ENCODE results near the gene LRRC2. TPM values are rescaled to one million over a fixed set of nuclear protein-coding genes. Genes with fewer than 3 reads are reported as not detected.

Gene LRRC2
- total RNA-seq, 2 donors from 2014 or later, result 0.42 to 0.52 TPM

DNA sequence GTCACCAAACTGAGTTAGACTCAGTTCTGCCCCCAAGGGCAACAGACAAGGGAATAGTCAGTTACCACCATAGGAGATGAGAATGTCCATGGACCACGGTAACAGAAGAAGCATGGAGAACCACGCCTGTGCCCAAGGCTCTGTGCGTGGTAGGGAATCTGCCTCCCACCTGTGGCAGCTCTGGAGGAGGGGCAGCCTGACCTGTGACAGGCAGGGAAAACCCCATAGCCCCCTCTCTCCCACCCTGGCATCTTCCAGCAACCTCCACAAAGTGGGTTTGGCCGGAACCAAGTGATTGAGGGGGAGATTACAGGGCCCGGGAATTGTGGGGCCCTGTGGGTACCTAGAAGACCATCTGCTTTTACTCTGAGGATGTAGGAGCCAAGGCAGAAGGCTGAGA, 87.1 kb downstream of the LRRC2 start:
- H3K9me3 ChIP-seq (ENCODE audit: control insufficient read depth, low read length, poor library complexity, severe bottlenecking), result no peaks in the 10 kb centered on the region
- Mint-ChIP-seq H3K4me1 (no peaks in the 10 kb centered on the region), H3K4me3 (no peak overlapping the region), H3K36me3 (ENCODE audit: low read depth) (peaks cover 5% of the 10 kb centered on the region), H3K27me3 (peaks cover 56% of the 10 kb centered on the region), H3K27ac (no peak overlapping the region)
- DNase-seq (no peak), ATAC-seq (no peak)

- H3K9me3 ChIP-seq (ENCODE audit: control insufficient read depth, low read length, poor library complexity, severe bottlenecking), result no peaks in the 10 kb centered on the region
- DNase-seq, result no peak
- H3K4me3 Mint-ChIP-seq, result no peak overlapping the region
- H3K27me3 Mint-ChIP-seq, result peaks cover 58% of the 10 kb centered on the region
- peaks cover 5% of the 10 kb centered on the region for H3K36me3 Mint-ChIP-seq (ENCODE audit: low read depth)
- no peak overlapping the region for H3K27ac Mint-ChIP-seq
- H3K4me1 Mint-ChIP-seq, result no peaks in the 10 kb centered on the region
- ATAC-seq, result no peak
These were observed 87.8 kb downstream of the LRRC2 start for GRCh38 chr3:46478341-46478740.

GRCh38 chr3:46477756-46478155, 88.3 kb downstream of the LRRC2 start:
- no peaks in the 10 kb centered on the region for H3K9me3 ChIP-seq (ENCODE audit: control insufficient read depth, low read length, poor library complexity, severe bottlenecking)
- H3K27me3 Mint-ChIP-seq, result peaks cover 58% of the 10 kb centered on the region
- no peaks in the 10 kb centered on the region for H3K4me1 Mint-ChIP-seq
- H3K36me3 Mint-ChIP-seq (ENCODE audit: low read depth), result peaks cover 8% of the 10 kb centered on the region
- H3K4me3 Mint-ChIP-seq, result no peak overlapping the region
- H3K27ac Mint-ChIP-seq, result no peak overlapping the region
- no peak for DNase-seq
- no peak for ATAC-seq

DNA sequence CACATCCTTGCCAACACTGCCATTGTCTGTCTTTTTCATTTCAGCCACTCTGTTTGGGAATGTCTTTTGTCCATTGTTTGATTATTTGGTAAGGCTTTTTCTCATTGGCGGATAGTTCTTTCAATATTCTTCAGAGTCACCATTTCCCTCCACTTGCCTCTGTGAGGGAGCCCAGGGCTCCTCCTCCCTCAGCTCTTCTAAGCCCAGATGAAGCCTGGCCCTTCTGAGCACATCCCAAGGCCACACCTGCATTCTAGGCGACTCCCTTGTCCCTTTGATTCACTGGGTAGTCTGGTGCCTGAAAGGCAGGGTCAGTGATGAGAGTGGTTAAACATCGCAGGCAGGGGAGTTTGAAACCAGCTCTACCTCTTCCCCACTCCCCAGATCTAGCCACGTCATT, 89.0 kb downstream of the LRRC2 start:
- no peak overlapping the region for H3K27ac Mint-ChIP-seq
- no peak for DNase-seq
- peaks cover 60% of the 10 kb centered on the region for H3K27me3 Mint-ChIP-seq
- H3K36me3 Mint-ChIP-seq (ENCODE audit: low read depth), result peaks cover 8% of the 10 kb centered on the region
- no peaks in the 10 kb centered on the region for H3K9me3 ChIP-seq (ENCODE audit: control insufficient read depth, low read length, poor library complexity, severe bottlenecking)
- H3K4me1 Mint-ChIP-seq, result no peaks in the 10 kb centered on the region
- no peak overlapping the region for H3K4me3 Mint-ChIP-seq
- ATAC-seq, result no peak

DNA sequence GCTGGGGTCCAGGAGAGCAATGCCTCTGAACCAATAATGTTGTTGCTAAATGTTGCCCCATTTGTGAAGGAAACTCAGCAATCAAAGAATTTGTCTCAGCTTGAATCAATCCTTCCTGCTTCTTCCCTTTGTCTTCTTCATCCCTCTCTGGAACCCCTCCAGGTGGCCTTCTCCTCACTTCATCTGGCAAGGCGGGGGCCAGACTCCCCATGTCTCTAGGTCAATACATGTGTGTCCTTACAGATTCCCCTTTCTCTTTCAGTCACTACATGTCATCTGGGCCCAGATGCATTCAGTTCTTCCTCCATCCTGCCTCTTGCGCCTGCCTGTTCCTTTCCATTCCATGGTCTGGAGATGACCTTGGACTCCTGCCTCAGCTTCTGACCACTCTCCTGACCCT, 93.4 kb downstream of the LRRC2 start:
- peaks cover 32% of the 10 kb centered on the region for H3K27me3 Mint-ChIP-seq
- DNase-seq, result no peak

GRCh38 chr3:46471371-46471914, 94.7 kb downstream of the LRRC2 start:
- no peak for ATAC-seq
- peaks cover 26% of the 10 kb centered on the region for H3K27me3 Mint-ChIP-seq
- no peak for DNase-seq
- no peak overlapping the region for H3K27ac Mint-ChIP-seq
- peaks cover 3% of the 10 kb centered on the region for H3K36me3 Mint-ChIP-seq (ENCODE audit: low read depth)
- H3K4me1 Mint-ChIP-seq, result no peaks in the 10 kb centered on the region
- no peak overlapping the region for H3K4me3 Mint-ChIP-seq
- no peaks in the 10 kb centered on the region for H3K9me3 ChIP-seq (ENCODE audit: control insufficient read depth, low read length, poor library complexity, severe bottlenecking)

More for the DNA sequence above, 93.4 kb downstream of the LRRC2 start:
- H3K4me3 Mint-ChIP-seq, result no peak overlapping the region
- H3K4me1 Mint-ChIP-seq, result no peaks in the 10 kb centered on the region
- peaks cover 3% of the 10 kb centered on the region for H3K36me3 Mint-ChIP-seq (ENCODE audit: low read depth)
- no peak overlapping the region for H3K27ac Mint-ChIP-seq
- no peaks in the 10 kb centered on the region for H3K9me3 ChIP-seq (ENCODE audit: control insufficient read depth, low read length, poor library complexity, severe bottlenecking)
- ATAC-seq, result no peak

DNA sequence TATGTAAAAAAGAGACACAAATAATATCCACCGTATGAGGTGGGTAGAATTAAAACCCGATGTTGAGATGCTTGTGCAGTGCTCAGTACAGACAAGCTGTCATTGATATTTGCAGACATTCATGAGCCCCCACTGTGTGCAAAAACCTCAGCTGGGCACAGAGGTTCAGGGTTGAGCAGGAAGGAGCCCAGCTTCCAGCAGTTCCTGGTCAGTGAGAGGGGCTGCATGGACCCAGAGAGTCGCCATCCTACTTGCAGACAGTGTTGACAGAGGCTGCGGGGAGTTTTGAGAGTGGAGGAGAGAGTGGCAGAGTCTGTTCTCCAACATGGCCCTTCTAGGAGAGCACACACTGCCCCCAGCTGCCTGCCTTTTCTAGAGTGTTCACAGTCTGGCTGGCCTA, 95.3 kb downstream of the LRRC2 start:
- Mint-ChIP-seq H3K27ac (no peak overlapping the region), H3K4me1 (no peaks in the 10 kb centered on the region), H3K36me3 (ENCODE audit: low read depth) (peaks cover 3% of the 10 kb centered on the region), H3K4me3 (no peak overlapping the region), H3K27me3 (peaks cover 31% of the 10 kb centered on the region)
- DNase-seq (no peak), ATAC-seq (no peak)
- no peaks in the 10 kb centered on the region for H3K9me3 ChIP-seq (ENCODE audit: control insufficient read depth, low read length, poor library complexity, severe bottlenecking)

DNA sequence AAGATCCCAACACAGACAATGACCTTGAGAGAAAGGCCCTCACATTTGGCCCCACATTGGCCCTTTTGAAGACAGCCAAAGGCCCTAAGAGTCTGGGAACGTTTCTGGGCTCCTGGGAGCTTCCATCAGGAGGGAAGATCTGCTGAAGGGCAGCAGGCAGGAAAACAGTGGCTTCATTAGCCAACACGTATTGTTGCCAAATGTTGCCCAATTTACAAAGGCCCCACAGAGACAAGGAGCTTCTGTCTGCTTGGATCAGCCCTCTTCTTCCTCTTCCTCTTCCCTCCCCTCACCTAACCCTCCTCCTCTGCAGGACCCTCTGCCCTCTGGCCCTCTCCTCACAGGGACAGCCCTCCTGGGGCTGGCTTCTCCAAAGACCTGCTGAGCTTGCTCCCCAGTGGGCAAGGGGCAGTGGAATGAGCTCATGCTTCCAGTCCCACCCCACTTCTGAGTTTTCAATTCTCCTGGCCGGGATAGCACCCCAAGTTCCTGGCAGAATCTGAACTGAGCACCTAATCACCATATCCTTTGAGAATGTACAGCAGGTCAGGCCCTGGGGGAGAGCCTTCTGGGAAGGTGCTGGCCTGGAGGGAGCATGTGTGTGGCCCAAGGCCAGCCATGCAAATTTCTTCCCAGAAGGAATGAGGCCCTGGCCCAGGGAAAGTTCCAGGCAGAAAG, 96.3 kb downstream of the LRRC2 start:
- Mint-ChIP-seq H3K27ac (no peak overlapping the region), H3K36me3 (ENCODE audit: low read depth) (peaks cover 3% of the 10 kb centered on the region), H3K27me3 (peaks cover 40% of the 10 kb centered on the region), H3K4me1 (no peaks in the 10 kb centered on the region), H3K4me3 (no peak overlapping the region)
- DNase-seq (no peak), ATAC-seq (no peak)
- no peaks in the 10 kb centered on the region for H3K9me3 ChIP-seq (ENCODE audit: control insufficient read depth, low read length, poor library complexity, severe bottlenecking)

GRCh38 chr3:46468753-46469600, 97.1 kb downstream of the LRRC2 start:
- DNase-seq, result no peak
- H3K36me3 Mint-ChIP-seq (ENCODE audit: low read depth), result peaks cover 6% of the 10 kb centered on the region

DNA sequence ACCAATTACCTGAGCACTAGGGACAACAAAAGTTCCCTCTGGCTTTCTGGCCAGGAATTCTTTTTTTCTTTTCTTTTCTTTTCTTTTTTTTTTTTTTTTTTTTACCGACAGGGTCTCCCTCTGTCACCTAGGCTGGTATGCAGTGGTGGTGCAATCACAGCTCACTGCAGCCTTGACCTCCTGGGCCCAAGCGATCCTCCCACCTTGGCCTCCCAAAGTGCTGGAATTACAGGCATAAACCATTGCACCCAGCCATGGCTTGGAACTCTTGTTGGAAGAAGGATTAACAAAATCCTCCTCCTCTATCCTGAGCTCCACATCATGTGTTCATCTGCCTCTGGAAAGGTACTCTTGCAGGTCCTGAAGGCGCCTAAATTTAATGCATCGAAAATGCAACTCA, 98.5 kb downstream of the LRRC2 start:
- no peaks in the 10 kb centered on the region for H3K9me3 ChIP-seq (ENCODE audit: control insufficient read depth, low read length, poor library complexity, severe bottlenecking)
- ATAC-seq (no peak), DNase-seq (no peak)
- Mint-ChIP-seq H3K4me3 (no peak overlapping the region), H3K4me1 (peaks cover 4% of the 10 kb centered on the region), H3K27me3 (peaks cover 52% of the 10 kb centered on the region), H3K36me3 (ENCODE audit: low read depth) (peaks cover 3% of the 10 kb centered on the region), H3K27ac (no peak overlapping the region)

More at GRCh38 chr3:46468753-46469600, 97.1 kb downstream of the LRRC2 start:
- H3K27me3 Mint-ChIP-seq, result peaks cover 48% of the 10 kb centered on the region
- no peak for ATAC-seq
- H3K9me3 ChIP-seq (ENCODE audit: control insufficient read depth, low read length, poor library complexity, severe bottlenecking), result no peaks in the 10 kb centered on the region
- no peak overlapping the region for H3K4me3 Mint-ChIP-seq
- peaks cover 3% of the 10 kb centered on the region for H3K4me1 Mint-ChIP-seq
- H3K27ac Mint-ChIP-seq, result no peak overlapping the region

DNA sequence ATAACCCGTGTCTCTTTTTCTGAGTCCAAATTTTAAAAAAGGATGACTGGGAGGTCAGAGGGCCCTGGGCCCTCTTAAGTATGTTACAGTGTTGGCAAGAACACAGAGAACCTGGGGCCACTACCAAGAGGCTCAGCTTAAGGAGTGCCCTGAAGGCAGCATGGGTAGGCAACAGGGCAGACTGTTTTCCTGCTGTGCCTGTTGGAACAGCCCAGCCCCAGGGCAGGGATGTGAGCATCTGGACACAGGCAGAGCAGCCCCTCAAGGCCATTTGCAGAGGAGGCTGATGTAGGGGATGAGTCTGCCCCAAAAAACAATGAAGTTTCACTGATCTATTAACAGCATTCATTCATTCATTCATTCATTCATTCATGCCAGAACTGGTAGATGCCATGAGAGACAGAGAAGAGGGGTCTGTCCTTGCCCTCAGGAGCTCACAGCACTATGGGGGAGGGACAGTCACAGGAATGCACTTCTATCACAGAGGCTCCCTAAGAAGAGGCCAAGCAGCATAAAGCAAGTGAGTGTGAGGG, 99.2 kb downstream of the LRRC2 start:
- no peak overlapping the region for H3K4me3 Mint-ChIP-seq
- no peak overlapping the region for H3K27ac Mint-ChIP-seq
- no peaks in the 10 kb centered on the region for H3K9me3 ChIP-seq (ENCODE audit: control insufficient read depth, low read length, poor library complexity, severe bottlenecking)
- ATAC-seq (no peak), DNase-seq (no peak)
- peaks cover 4% of the 10 kb centered on the region for H3K4me1 Mint-ChIP-seq
- H3K36me3 Mint-ChIP-seq (ENCODE audit: low read depth), result peaks cover 6% of the 10 kb centered on the region
- peaks cover 58% of the 10 kb centered on the region for H3K27me3 Mint-ChIP-seq

- no peak overlapping the region for H3K4me3 Mint-ChIP-seq
- peaks cover 58% of the 10 kb centered on the region for H3K27me3 Mint-ChIP-seq
- DNase-seq (no peak), ATAC-seq (no peak)
- no peaks in the 10 kb centered on the region for H3K9me3 ChIP-seq (ENCODE audit: control insufficient read depth, low read length, poor library complexity, severe bottlenecking)
- H3K36me3 Mint-ChIP-seq (ENCODE audit: low read depth), result peaks cover 6% of the 10 kb centered on the region
- H3K4me1 Mint-ChIP-seq, result peaks cover 4% of the 10 kb centered on the region
- no peak overlapping the region for H3K27ac Mint-ChIP-seq
These were observed 99.8 kb downstream of the LRRC2 start for GRCh38 chr3:46466273-46466672.
